IMR-90 (cell line): ENCODE measurements around the gene TEX13A. TPM values are rescaled to one million over a fixed set of nuclear protein-coding genes. Genes with fewer than 3 reads are reported as not detected.

Experiments used
- ATAC-seq: fragments of 200-7000 bp; cut with Tn5 transposase; 2 replicates; pipeline ENCODE4 v1.9.1; 2020; ENCODE audit warnings: low read depth, mild to moderate bottlenecking, moderate library complexity
- Bru-seq: library from RNA; stranded (reverse); fragments of 400-500 nt; gene quantifications from one replicate; lab custom pipeline; 2021; lab: Mats Ljungman, UMichigan
- BruChase-seq, 2 experiments: library from RNA; stranded (reverse); fragments of 400-500 nt; gene quantifications; one replicate each; lab custom pipeline; 2021; lab: Mats Ljungman, UMichigan
- BruUV-seq: library from RNA; stranded (reverse); fragments of 400-500 nt; replicated peaks from 2 replicates; lab custom pipeline; 2021; lab: Mats Ljungman, UMichigan
- CTCF ChIA-PET: fragments of 300-600 bp; formaldehyde crosslinking; extraction: SDS; loops from one replicate; lab custom pipeline; 2021; ENCODE audit warnings: antibody characterized with exemption; lab: Yijun Ruan, JAX
- POLR2A ChIA-PET: fragments of 300-600 bp; sonication (Branson Sonifier 250); formaldehyde crosslinking; loops from one replicate; lab custom pipeline; 2022; ENCODE audit warnings: antibody characterized with exemption; ENCODE audit not compliant: unreplicated experiment; lab: Charles Lee
- DNase-seq: peaks from one replicate; pipeline ENCODE4 v3.0.0; 2013
- H2AFZ ChIP-seq: replicated peaks from 2 replicates; pipeline ENCODE3; 2013; ENCODE audit warnings: low read length, mild to moderate bottlenecking; ENCODE audit not compliant: poor library complexity
- H2AK5ac ChIP-seq: 2 replicates; pipeline ENCODE4 v1.6.1; 2013; ENCODE audit warnings: low read depth, low read length, inconsistent platforms
- H2AK9ac ChIP-seq: replicated peaks from 2 replicates; pipeline ENCODE3; 2013; ENCODE audit warnings: mild to moderate bottlenecking, low read depth, low read length, moderate library complexity; ENCODE audit not compliant: poor library complexity
- H2BK120ac ChIP-seq: 2 replicates; pipeline ENCODE4 v1.6.1; 2013; ENCODE audit warnings: low read depth, low read length, inconsistent platforms
- H2BK15ac ChIP-seq: 3 replicates; pipeline ENCODE4 v1.6.1; 2013; ENCODE audit warnings: low read depth, low read length, inconsistent platforms
- H2BK20ac ChIP-seq: 2 replicates; pipeline ENCODE4 v1.6.1; 2013; ENCODE audit warnings: low read depth, mild to moderate bottlenecking, inconsistent platforms, low read length, moderate library complexity
- H2BK5ac ChIP-seq: 2 replicates; pipeline ENCODE4 v1.6.1; 2013; ENCODE audit warnings: mild to moderate bottlenecking, low read depth, low read length, inconsistent platforms; ENCODE audit not compliant: poor library complexity, severe bottlenecking
- H3K14ac ChIP-seq: replicated peaks from 2 replicates; pipeline ENCODE4 v1.6.1; 2013; ENCODE audit warnings: low read depth, low read length, inconsistent platforms
- H3K18ac ChIP-seq: 2 replicates; pipeline ENCODE4 v1.6.1; 2013; ENCODE audit warnings: low read depth, low read length, control low read depth
- H3K23ac ChIP-seq: 2 replicates; pipeline ENCODE4 v1.6.1; 2013; ENCODE audit warnings: low read depth, low read length, inconsistent platforms
- H3K27ac ChIP-seq: 2 replicates; pipeline ENCODE4 v1.5.1; 2013; ENCODE audit warnings: mild to moderate bottlenecking, control low read depth, low read length; ENCODE audit not compliant: insufficient read depth
- H3K27me3 ChIP-seq: 2 replicates; pipeline ENCODE4 v1.6.1; 2013; ENCODE audit warnings: low read length; ENCODE audit not compliant: control insufficient read depth, insufficient read depth
- H3K36me3 ChIP-seq: 2 replicates; pipeline ENCODE4 v1.6.1; 2013; ENCODE audit warnings: low read length, mixed read lengths; ENCODE audit not compliant: control insufficient read depth, insufficient read depth
- H3K4ac ChIP-seq: 2 replicates; pipeline ENCODE4 v1.6.1; 2013; ENCODE audit warnings: low read depth, low read length, inconsistent platforms
- H3K4me1 ChIP-seq: 2 replicates; pipeline ENCODE4 v1.6.1; 2013; ENCODE audit warnings: low read length, mixed read lengths; ENCODE audit not compliant: control insufficient read depth, insufficient read depth
- H3K4me2 ChIP-seq: 2 replicates; pipeline ENCODE4 v1.6.1; 2013; ENCODE audit warnings: low read depth, mild to moderate bottlenecking, control low read depth, low read length, moderate library complexity
- H3K4me3 ChIP-seq: 2 replicates; pipeline ENCODE4 v1.5.1; 2013; ENCODE audit warnings: low read depth, mild to moderate bottlenecking, control low read depth, low read length, moderate library complexity; ENCODE audit not compliant: insufficient read depth
- H3K56ac ChIP-seq: 2 replicates; pipeline ENCODE4 v1.6.1; 2013; ENCODE audit warnings: low read length, inconsistent platforms; ENCODE audit not compliant: insufficient read depth; ENCODE audit errors: extremely low read depth
- H3K79me1 ChIP-seq, 2 experiments: 2 replicates each; pipeline ENCODE4 v1.6.1; 2013; ENCODE audit warnings: low read length in 2 of 2, inconsistent platforms in 1 of 2, low read depth in 1 of 2
- H3K9ac ChIP-seq: 2 replicates; pipeline ENCODE4 v1.6.1; 2013; ENCODE audit warnings: low read depth, low read length, control low read depth
- H3K9me1 ChIP-seq: 2 replicates; pipeline ENCODE4 v1.6.1; 2013; ENCODE audit warnings: low read length, inconsistent platforms; ENCODE audit not compliant: insufficient read depth
- H3K9me3 ChIP-seq: 2 replicates; pipeline ENCODE4 v1.6.1; 2013; ENCODE audit warnings: low read length; ENCODE audit not compliant: control insufficient read depth, insufficient read depth
- H4K20me1 ChIP-seq: 2 replicates; pipeline ENCODE4 v1.6.1; 2013; ENCODE audit warnings: low read length, inconsistent platforms; ENCODE audit not compliant: insufficient read depth
- H4K5ac ChIP-seq: 2 replicates; pipeline ENCODE4 v1.6.1; 2013; ENCODE audit warnings: mild to moderate bottlenecking, low read depth, low read length, control low read depth
- H4K8ac ChIP-seq, 2 experiments: 2 replicates each; pipeline ENCODE4 v1.6.1; 2013; ENCODE audit warnings: low read depth in 2 of 2, low read length in 2 of 2, control low read depth in 1 of 2, inconsistent platforms in 1 of 2
- H4K91ac ChIP-seq: 2 replicates; pipeline ENCODE4 v1.6.1; 2013; ENCODE audit warnings: low read depth, low read length, inconsistent platforms; ENCODE audit not compliant: insufficient read depth
- BHLHE40 ChIP-seq: fragments of 150-350 bp; IDR thresholded peaks from 2 replicates; pipeline ENCODE4 v1.6.1; 2016; ENCODE audit warnings: mild to moderate bottlenecking, low read depth, low read length
- CEBPB ChIP-seq: IDR thresholded peaks from 2 replicates; pipeline ENCODE4 v1.6.1; 2012; ENCODE audit warnings: low read depth, low read length, improper control_type of control experiment
- FOS ChIP-seq: fragments of 150-350 bp; IDR thresholded peaks from 2 replicates; pipeline ENCODE4 v1.6.1; 2016; ENCODE audit warnings: low read depth, low read length
- MAZ ChIP-seq: IDR thresholded peaks from 2 replicates; pipeline ENCODE4 v1.6.1; 2012; ENCODE audit warnings: low read depth, mild to moderate bottlenecking, low read length, improper control_type of control experiment, moderate library complexity, borderline replicate concordance
- MXI1 ChIP-seq: IDR thresholded peaks from 2 replicates; pipeline ENCODE4 v1.6.1; 2012; ENCODE audit warnings: low read depth, mild to moderate bottlenecking, low read length, moderate library complexity, borderline replicate concordance
- NFE2L2 ChIP-seq: fragments of 150-350 bp; IDR thresholded peaks from 2 replicates; pipeline ENCODE4 v1.6.1; 2016; ENCODE audit warnings: low read depth, mild to moderate bottlenecking, low read length
- POLR2A ChIP-seq: IDR thresholded peaks from 2 replicates; pipeline ENCODE4 v1.6.1; 2012; ENCODE audit warnings: mild to moderate bottlenecking, low read depth, low read length
- RAD21 ChIP-seq: IDR thresholded peaks from 2 replicates; pipeline ENCODE4 v1.6.1; 2012; ENCODE audit warnings: low read length, improper control_type of control experiment
- RCOR1 ChIP-seq: IDR thresholded peaks from 2 replicates; pipeline ENCODE4 v1.6.1; 2012; ENCODE audit warnings: mild to moderate bottlenecking, low read length, improper control_type of control experiment; ENCODE audit not compliant: insufficient replicate concordance
- RFX5 ChIP-seq: IDR thresholded peaks from 2 replicates; pipeline ENCODE4 v1.8.0; 2012; ENCODE audit warnings: low read depth, mild to moderate bottlenecking, low read length, moderate library complexity
- SMC3 ChIP-seq: fragments of 150-350 bp; IDR thresholded peaks from 2 replicates; pipeline ENCODE4 v1.6.1; 2016; ENCODE audit warnings: low read depth, mild to moderate bottlenecking, antibody characterized with exemption, low read length, moderate library complexity
- WGBS, 2 experiments: methylation state at CpG; one replicate each; pipeline versions ENCODE4 v1.1.5 to v1.1.7; 2013; ENCODE audit warnings: missing lambda C conversion rate in 2 of 2; ENCODE audit not compliant: insufficient read length in 1 of 2; ENCODE audit errors: extremely low coverage in 2 of 2; 5-methylcytosine and 5-hydroxymethylcytosine counted together
- dilution Hi-C: fragments of 300-500 bp; cut with HindIII; formaldehyde crosslinking; loops from one replicate; pipeline ENCODE4 v1.14.3; 2018; ENCODE audit warnings: low sequenced_read_pairs; ENCODE audit not compliant: unreplicated experiment
- in situ Hi-C: fragments of 300-500 bp; cut with MboI; formaldehyde crosslinking; loops from 3 replicates; pipeline ENCODE4 v1.14.3; 2019; ENCODE audit warnings: low sequenced_read_pairs, inconsistent platforms, mixed read lengths
- intact Hi-C: fragments of 100-400 bp; cut with micrococcal nuclease; formaldehyde crosslinking; loops from 2 replicates; pipeline ENCODE4 v1.10.0; 2022
- long read RNA-seq: library from polyadenylated mRNA; unstranded; transcript quantifications from one replicate; pipeline ENCODE4 v2.0.0, GENCODE V29; 2021; ENCODE audit not compliant: unreplicated experiment
- polyA plus RNA-seq, 3 experiments: library from polyadenylated mRNA; depleted of rRNA; stranded (reverse); fragments of >200 nt; gene quantifications; 2 replicates each; pipeline ENCODE4 v1.2.3, GENCODE V29; 2012; ENCODE audit warnings: low replicate concordance in 1 of 3
- total RNA-seq: library from RNA; depleted of rRNA; stranded (reverse); fragments of >200 nt; gene quantifications from 2 replicates; pipeline ENCODE4 v1.2.3, GENCODE V29; 2012; rRNA removed
- TF ChIP-seq, protein P1 (sequence below): fragments of 150-350 bp; IDR thresholded peaks from 2 replicates; pipeline ENCODE4 v1.6.1; 2017; ENCODE audit warnings: mild to moderate bottlenecking, antibody characterized with exemption, low read length, low read depth
- TF ChIP-seq, protein P2 (sequence below): conservative IDR thresholded peaks from 2 replicates; pipeline ENCODE4 v1.5.1; 2012; ENCODE audit warnings: mild to moderate bottlenecking, low read depth, low read length, improper control_type of control experiment
- TF ChIP-seq, protein P3 (sequence below): fragments of 150-350 bp; IDR thresholded peaks from 2 replicates; pipeline ENCODE4 v1.6.1; 2016; ENCODE audit warnings: low read depth, mild to moderate bottlenecking, low read length, moderate library complexity, borderline replicate concordance

TEX13A gene, protein sequence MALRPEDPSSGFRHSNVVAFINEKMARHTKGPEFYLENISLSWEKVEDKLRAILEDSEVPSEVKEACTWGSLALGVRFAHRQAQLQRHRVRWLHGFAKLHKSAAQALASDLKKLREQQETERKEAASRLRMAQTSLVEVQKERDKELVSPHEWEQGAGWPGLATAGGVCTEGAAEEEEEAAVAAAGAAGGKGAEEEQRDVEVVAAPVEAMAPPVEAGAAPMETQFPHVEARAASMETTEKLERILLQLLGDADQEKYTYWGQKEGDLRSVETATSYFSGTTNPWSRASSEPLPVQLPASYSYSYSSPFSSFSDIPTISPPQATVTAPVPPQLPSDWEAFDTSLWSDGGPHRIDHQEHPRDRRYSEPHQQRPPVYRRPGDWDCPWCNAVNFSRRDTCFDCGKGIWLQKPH
- total RNA-seq (not detected in 2 replicates), polyA plus RNA-seq (2012; rRNA removed) (not detected in 2 replicates), Bru-seq, nascent RNA (not detected), BruChase-seq, experiment 1, labeled RNA remaining after a 6-hour chase (not detected), BruChase-seq, experiment 2, labeled RNA remaining after a 2-hour chase (not detected)
- polyA plus RNA-seq (2012; cell fraction: cytosol; rRNA removed): not detected in 2 replicates
- not detected in 2 replicates for polyA plus RNA-seq (2012; cell fraction: nucleus; rRNA removed; ENCODE audit: low replicate concordance)
- long read RNA-seq: 0 reads

DNA sequence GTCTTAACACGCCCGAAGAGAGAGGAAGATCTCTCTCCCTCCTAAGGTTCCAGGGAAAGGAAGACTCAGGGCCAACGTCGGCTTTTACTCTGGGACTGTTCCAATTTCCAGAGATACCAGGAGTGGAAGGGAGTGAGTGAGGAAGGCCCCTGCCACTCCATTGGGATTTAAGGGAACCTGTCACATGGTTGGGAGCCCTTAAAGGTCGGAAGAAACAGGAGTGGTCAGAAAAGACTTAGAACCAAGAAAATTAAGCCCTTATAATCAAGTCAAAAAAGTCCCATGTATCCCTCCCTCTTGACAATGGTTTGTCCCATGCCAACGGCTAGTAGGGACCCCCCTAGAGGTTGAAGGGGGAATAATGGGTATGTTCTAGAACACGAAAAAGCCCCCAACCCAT is at the start of gene TEX13A:
TEX13A (minus strand) TSS at position 59 of the 400 bp plus-strand sequence. CDS start 297 bp downstream, outside the sequence.
- CTCF ChIA-PET: no interaction called here
- H4K20me1 ChIP-seq: no peaks in the 10 kb centered on the region
- TF ChIP-seq, protein P1, sequence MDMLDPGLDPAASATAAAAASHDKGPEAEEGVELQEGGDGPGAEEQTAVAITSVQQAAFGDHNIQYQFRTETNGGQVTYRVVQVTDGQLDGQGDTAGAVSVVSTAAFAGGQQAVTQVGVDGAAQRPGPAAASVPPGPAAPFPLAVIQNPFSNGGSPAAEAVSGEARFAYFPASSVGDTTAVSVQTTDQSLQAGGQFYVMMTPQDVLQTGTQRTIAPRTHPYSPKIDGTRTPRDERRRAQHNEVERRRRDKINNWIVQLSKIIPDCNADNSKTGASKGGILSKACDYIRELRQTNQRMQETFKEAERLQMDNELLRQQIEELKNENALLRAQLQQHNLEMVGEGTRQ: no peak
- TF ChIP-seq, protein P2, sequence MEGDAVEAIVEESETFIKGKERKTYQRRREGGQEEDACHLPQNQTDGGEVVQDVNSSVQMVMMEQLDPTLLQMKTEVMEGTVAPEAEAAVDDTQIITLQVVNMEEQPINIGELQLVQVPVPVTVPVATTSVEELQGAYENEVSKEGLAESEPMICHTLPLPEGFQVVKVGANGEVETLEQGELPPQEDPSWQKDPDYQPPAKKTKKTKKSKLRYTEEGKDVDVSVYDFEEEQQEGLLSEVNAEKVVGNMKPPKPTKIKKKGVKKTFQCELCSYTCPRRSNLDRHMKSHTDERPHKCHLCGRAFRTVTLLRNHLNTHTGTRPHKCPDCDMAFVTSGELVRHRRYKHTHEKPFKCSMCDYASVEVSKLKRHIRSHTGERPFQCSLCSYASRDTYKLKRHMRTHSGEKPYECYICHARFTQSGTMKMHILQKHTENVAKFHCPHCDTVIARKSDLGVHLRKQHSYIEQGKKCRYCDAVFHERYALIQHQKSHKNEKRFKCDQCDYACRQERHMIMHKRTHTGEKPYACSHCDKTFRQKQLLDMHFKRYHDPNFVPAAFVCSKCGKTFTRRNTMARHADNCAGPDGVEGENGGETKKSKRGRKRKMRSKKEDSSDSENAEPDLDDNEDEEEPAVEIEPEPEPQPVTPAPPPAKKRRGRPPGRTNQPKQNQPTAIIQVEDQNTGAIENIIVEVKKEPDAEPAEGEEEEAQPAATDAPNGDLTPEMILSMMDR: no peak
- no peak for TF ChIP-seq CEBPB
- no peak for TF ChIP-seq NFE2L2
- TF ChIP-seq, protein P3, sequence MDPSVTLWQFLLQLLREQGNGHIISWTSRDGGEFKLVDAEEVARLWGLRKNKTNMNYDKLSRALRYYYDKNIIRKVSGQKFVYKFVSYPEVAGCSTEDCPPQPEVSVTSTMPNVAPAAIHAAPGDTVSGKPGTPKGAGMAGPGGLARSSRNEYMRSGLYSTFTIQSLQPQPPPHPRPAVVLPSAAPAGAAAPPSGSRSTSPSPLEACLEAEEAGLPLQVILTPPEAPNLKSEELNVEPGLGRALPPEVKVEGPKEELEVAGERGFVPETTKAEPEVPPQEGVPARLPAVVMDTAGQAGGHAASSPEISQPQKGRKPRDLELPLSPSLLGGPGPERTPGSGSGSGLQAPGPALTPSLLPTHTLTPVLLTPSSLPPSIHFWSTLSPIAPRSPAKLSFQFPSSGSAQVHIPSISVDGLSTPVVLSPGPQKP: no peak
- no peak for TF ChIP-seq BHLHE40
- TF ChIP-seq FOS: no peak
- no peak for TF ChIP-seq MXI1
- TF ChIP-seq RAD21: no peak
- no peak for TF ChIP-seq SMC3
- no peak for TF ChIP-seq MAZ
- no peak for TF ChIP-seq RCOR1
- no peak for TF ChIP-seq POLR2A
- TF ChIP-seq RFX5: no peak

More for the DNA sequence above, at the start of gene TEX13A:
- H2AK5ac ChIP-seq: no peak within 1 kb of the TSS
- no peaks in the 10 kb centered on the region for H3K9me1 ChIP-seq
- dilution Hi-C loops: no loop called here
- no peak within 1 kb of the TSS for H3K18ac ChIP-seq
- ATAC-seq (no peak), DNase-seq (no peak)
- H2AFZ ChIP-seq: no peak within 1 kb of the TSS
- no peak within 1 kb of the TSS for H2AK9ac ChIP-seq
- H4K8ac ChIP-seq: no peak within 1 kb of the TSS
- no peak within 1 kb of the TSS for H4K91ac ChIP-seq
- H3K79me1 ChIP-seq: no peaks in the 10 kb centered on the region
- H3K4ac ChIP-seq: no peak within 1 kb of the TSS
- H3K14ac ChIP-seq: no peak within 1 kb of the TSS
- intact Hi-C loops: no loop called here
- in situ Hi-C loops: no loop called here
- no peaks in the 10 kb centered on the region for H3K36me3 ChIP-seq
- no peak within 1 kb of the TSS for H2BK15ac ChIP-seq
- H2BK20ac ChIP-seq: no peak within 1 kb of the TSS
- H3K9ac ChIP-seq: no peak within 1 kb of the TSS
- H2BK5ac ChIP-seq: no peak within 1 kb of the TSS
- no peaks in the 10 kb centered on the region for H3K27me3 ChIP-seq
- H3K4me3 ChIP-seq: no peak within 1 kb of the TSS
- no peak within 1 kb of the TSS for H2BK120ac ChIP-seq
- H3K56ac ChIP-seq: no peak within 1 kb of the TSS
- no CpG with 5 or more reads among the region's 7 CpGs for WGBS, 2 experiments
- H3K4me2 ChIP-seq: no peak within 1 kb of the TSS
- no peak within 1 kb of the TSS for H3K23ac ChIP-seq
- no peak within 1 kb of the TSS for H3K27ac ChIP-seq
- H4K5ac ChIP-seq: no peak within 1 kb of the TSS
- H3K9me3 ChIP-seq: peaks cover 6% of the 10 kb centered on the region
- POLR2A ChIA-PET: no interaction called here
- no peaks in the 10 kb centered on the region for H3K4me1 ChIP-seq
- no TSS peak for BruUV-seq
